ENCODE measurements around the gene ECHDC1.

The ECHDC1 gene

GRCh38 chr6:127347178-127347577 is 3.8 kb upstream of the ECHDC1 start:
- Histone ChIP-seq H2AK5ac (ENCODE audit: low read length, severe bottlenecking) (no peak overlapping the region), H3K18ac (ENCODE audit: low read depth in 1 of 2, low read length in 2 of 2) (no peak overlapping the region), H3K23ac (ENCODE audit: low read length in 2 of 2) (no peak overlapping the region), H2AFZ (ENCODE audit: low read depth, low read length) (no peak overlapping the region), H2BK15ac (ENCODE audit: low read depth, poor library complexity, severe bottlenecking) (no peak overlapping the region), H3K36me3 (ENCODE audit: control insufficient read depth in 1 of 2, insufficient read depth in 2 of 2, low read depth in 1 of 2, low read length in 2 of 2) (peaks cover 0 to 3% of the 10 kb centered on the region in 2 experiments), H3K14ac (ENCODE audit: low read length in 2 of 2) (no peak overlapping the region), H2BK120ac (ENCODE audit: low read depth, low read length) (no peak overlapping the region), H3K4me2 (ENCODE audit: low read length, poor library complexity, severe bottlenecking) (no peak overlapping the region), H3K4me3 (ENCODE audit: insufficient read depth in 1 of 2, low read depth in 1 of 2, low read length in 2 of 2) (no peak overlapping the region), H3K79me1 (replicated peaks; ENCODE audit: low read length, poor library complexity, severe bottlenecking) (peaks cover 13% of the 10 kb centered on the region), H3K4me1 (ENCODE audit: control insufficient read depth, insufficient read depth, low read depth, low read length) (peaks cover 3% of the 10 kb centered on the region), H4K91ac (ENCODE audit: low read length) (no peak overlapping the region), H3K4ac (ENCODE audit: low read depth in 1 of 2, low read length in 2 of 2) (no peak overlapping the region), H3K27ac (ENCODE audit: low read length, poor library complexity, severe bottlenecking) (no peak overlapping the region), H4K8ac (ENCODE audit: low read length) (no peak overlapping the region), H3K27me3 (ENCODE audit: control insufficient read depth in 1 of 2, insufficient read depth in 1 of 2, low read length in 2 of 2) (no peaks in the 10 kb centered on the region), H2BK12ac (ENCODE audit: low read length in 2 of 2) (no peak overlapping the region), H3K9me3 (ENCODE audit: control insufficient read depth, low read length) (no peaks in the 10 kb centered on the region), H3K9ac (ENCODE audit: low read length) (no peak overlapping the region), H2BK5ac (ENCODE audit: low read depth, low read length, poor library complexity, severe bottlenecking) (no peak overlapping the region)
- peak; percentile 50 for DNase-seq
- WGBS, result no CpG with 5 or more reads among the region's 2 CpGs

- H4K91ac ChIP-seq (ENCODE audit: low read length), result no peak overlapping the region
- no peak overlapping the region for H2BK5ac ChIP-seq (ENCODE audit: low read depth, low read length, poor library complexity, severe bottlenecking)
- no peak overlapping the region for H2AFZ ChIP-seq (ENCODE audit: low read depth, low read length)
- H3K9me3 ChIP-seq (ENCODE audit: control insufficient read depth, low read length), result no peaks in the 10 kb centered on the region
- no peak overlapping the region for H2BK12ac ChIP-seq (ENCODE audit: low read length in 2 of 2)
- H3K4me3 ChIP-seq (ENCODE audit: insufficient read depth in 1 of 2, low read depth in 1 of 2, low read length in 2 of 2), result no peak overlapping the region
- peak overlapping the region in 1 of 2 experiments; percentile 4 for H3K4ac ChIP-seq (ENCODE audit: low read depth in 1 of 2, low read length in 2 of 2)
- no peak for DNase-seq
- no peak overlapping the region for H2BK15ac ChIP-seq (ENCODE audit: low read depth, poor library complexity, severe bottlenecking)
- H3K4me1 ChIP-seq (ENCODE audit: control insufficient read depth, insufficient read depth, low read depth, low read length), result peaks cover 2% of the 10 kb centered on the region
- no peak overlapping the region for H2BK120ac ChIP-seq (ENCODE audit: low read depth, low read length)
- H3K27ac ChIP-seq (ENCODE audit: low read length, poor library complexity, severe bottlenecking), result no peak overlapping the region
- no peaks in the 10 kb centered on the region for H3K27me3 ChIP-seq (ENCODE audit: control insufficient read depth in 1 of 2, insufficient read depth in 1 of 2, low read length in 2 of 2)
- H4K8ac ChIP-seq (ENCODE audit: low read length), result peak overlapping the region; percentile 23
- H3K4me2 ChIP-seq (ENCODE audit: low read length, poor library complexity, severe bottlenecking), result no peak overlapping the region
- no peak overlapping the region for H3K23ac ChIP-seq (ENCODE audit: low read length in 2 of 2)
- no peak overlapping the region for H2AK5ac ChIP-seq (ENCODE audit: low read length, severe bottlenecking)
- no peak overlapping the region for H3K9ac ChIP-seq (ENCODE audit: low read length)
- peaks cover 13% of the 10 kb centered on the region for H3K79me1 ChIP-seq (replicated peaks; ENCODE audit: low read length, poor library complexity, severe bottlenecking)
- H3K18ac ChIP-seq (ENCODE audit: low read depth in 1 of 2, low read length in 2 of 2), result no peak overlapping the region
- no peak overlapping the region for H3K14ac ChIP-seq (ENCODE audit: low read length in 2 of 2)
- peaks cover 0 to 3% of the 10 kb centered on the region in 2 experiments for H3K36me3 ChIP-seq (ENCODE audit: control insufficient read depth in 1 of 2, insufficient read depth in 2 of 2, low read depth in 1 of 2, low read length in 2 of 2)
Measured at GRCh38 chr6:127345521-127345920, 2.1 kb upstream of the ECHDC1 start.

- DNase-seq, result peak; percentile 68
- H3K9me3 ChIP-seq (ENCODE audit: control insufficient read depth, low read length), result no peaks in the 10 kb centered on the region
- 6% methylated on average over 17 of the region's 24 CpGs for WGBS
- peak overlapping the region; percentile 96 for H3K9ac ChIP-seq (ENCODE audit: low read length)
- peak overlapping the region; percentile 89 for H3K27ac ChIP-seq (ENCODE audit: low read length, poor library complexity, severe bottlenecking)
- H3K4ac ChIP-seq (ENCODE audit: low read depth in 1 of 2, low read length in 2 of 2), result peak overlapping the region; percentile 84 to 91
- H3K4me2 ChIP-seq (ENCODE audit: low read length, poor library complexity, severe bottlenecking), result peak overlapping the region; percentile 88
- peak overlapping the region; percentile 76 to 94 for H3K14ac ChIP-seq (ENCODE audit: low read length in 2 of 2)
- H2AFZ ChIP-seq (ENCODE audit: low read depth, low read length), result peak overlapping the region; percentile 89
- H2BK120ac ChIP-seq (ENCODE audit: low read depth, low read length), result no peak overlapping the region
- H3K23ac ChIP-seq (ENCODE audit: low read length in 2 of 2), result no peak overlapping the region
- no peaks in the 10 kb centered on the region for H3K27me3 ChIP-seq (ENCODE audit: control insufficient read depth in 1 of 2, insufficient read depth in 1 of 2, low read length in 2 of 2)
- peak overlapping the region; percentile 92 to 95 for H3K18ac ChIP-seq (ENCODE audit: low read depth in 1 of 2, low read length in 2 of 2)
- peak overlapping the region; percentile 97 for H4K91ac ChIP-seq (ENCODE audit: low read length)
- no peak overlapping the region for H2BK15ac ChIP-seq (ENCODE audit: low read depth, poor library complexity, severe bottlenecking)
- H3K4me1 ChIP-seq (ENCODE audit: control insufficient read depth, insufficient read depth, low read depth, low read length), result peaks cover 2% of the 10 kb centered on the region
- peak overlapping the region; percentile 96 for H4K8ac ChIP-seq (ENCODE audit: low read length)
- peak overlapping the region; percentile 73 for H2AK5ac ChIP-seq (ENCODE audit: low read length, severe bottlenecking)
- peak overlapping the region; percentile 67 to 83 for H2BK12ac ChIP-seq (ENCODE audit: low read length in 2 of 2)
- peaks cover 0 to under 1% of the 10 kb centered on the region in 2 experiments for H3K36me3 ChIP-seq (ENCODE audit: control insufficient read depth in 1 of 2, insufficient read depth in 2 of 2, low read depth in 1 of 2, low read length in 2 of 2)
- H3K79me1 ChIP-seq (replicated peaks; ENCODE audit: low read length, poor library complexity, severe bottlenecking), result peaks cover 13% of the 10 kb centered on the region
- peak overlapping the region; percentile 80 to 92 for H3K4me3 ChIP-seq (ENCODE audit: insufficient read depth in 1 of 2, low read depth in 1 of 2, low read length in 2 of 2)
- H2BK5ac ChIP-seq (ENCODE audit: low read depth, low read length, poor library complexity, severe bottlenecking), result no peak overlapping the region
Measured at GRCh38 chr6:127343809-127344659, 625 bp upstream of the ECHDC1 start.

- H3K9ac ChIP-seq (ENCODE audit: low read length), result peak overlapping the region; percentile 96
- peak; percentile 51 for DNase-seq
- H3K14ac ChIP-seq (ENCODE audit: low read length in 2 of 2), result no peak overlapping the region
- H3K23ac ChIP-seq (ENCODE audit: low read length in 2 of 2), result no peak overlapping the region
- H2BK120ac ChIP-seq (ENCODE audit: low read depth, low read length), result no peak overlapping the region
- H3K27me3 ChIP-seq (ENCODE audit: control insufficient read depth in 1 of 2, insufficient read depth in 1 of 2, low read length in 2 of 2), result no peaks in the 10 kb centered on the region
- H2AFZ ChIP-seq (ENCODE audit: low read depth, low read length), result no peak overlapping the region
- H2BK5ac ChIP-seq (ENCODE audit: low read depth, low read length, poor library complexity, severe bottlenecking), result no peak overlapping the region
- no peaks in the 10 kb centered on the region for H3K9me3 ChIP-seq (ENCODE audit: control insufficient read depth, low read length)
- no peak overlapping the region for H2AK5ac ChIP-seq (ENCODE audit: low read length, severe bottlenecking)
- peaks cover 7% of the 10 kb centered on the region for H3K79me1 ChIP-seq (replicated peaks; ENCODE audit: low read length, poor library complexity, severe bottlenecking)
- peak overlapping the region in 1 of 2 experiments; percentile 92 for H3K4me3 ChIP-seq (ENCODE audit: insufficient read depth in 1 of 2, low read depth in 1 of 2, low read length in 2 of 2)
- peaks cover 2% of the 10 kb centered on the region for H3K4me1 ChIP-seq (ENCODE audit: control insufficient read depth, insufficient read depth, low read depth, low read length)
- 4% methylated on average over 8 of the region's 10 CpGs for WGBS
- no peak overlapping the region for H4K91ac ChIP-seq (ENCODE audit: low read length)
- H3K27ac ChIP-seq (ENCODE audit: low read length, poor library complexity, severe bottlenecking), result peak overlapping the region; percentile 89
- no peaks in the 10 kb centered on the region for H3K36me3 ChIP-seq (ENCODE audit: control insufficient read depth in 1 of 2, insufficient read depth in 2 of 2, low read depth in 1 of 2, low read length in 2 of 2)
- peak overlapping the region in 1 of 2 experiments; percentile 45 for H3K18ac ChIP-seq (ENCODE audit: low read depth in 1 of 2, low read length in 2 of 2)
- H4K8ac ChIP-seq (ENCODE audit: low read length), result no peak overlapping the region
- peak overlapping the region in 1 of 2 experiments; percentile 9 for H3K4ac ChIP-seq (ENCODE audit: low read depth in 1 of 2, low read length in 2 of 2)
- no peak overlapping the region for H2BK15ac ChIP-seq (ENCODE audit: low read depth, poor library complexity, severe bottlenecking)
- H3K4me2 ChIP-seq (ENCODE audit: low read length, poor library complexity, severe bottlenecking), result peak overlapping the region; percentile 88
- H2BK12ac ChIP-seq (ENCODE audit: low read length in 2 of 2), result no peak overlapping the region
Measured at GRCh38 chr6:127342296-127342945, 988 bp downstream of the ECHDC1 start.
